ENCODE measurements around the gene PRXL2B.

PRXL2B gene

GRCh38 chr1:2602866-2603520, 16.4 kb downstream of the PRXL2B start:
- no peak for DNase-seq (ENCODE audit: extremely low spot score)
- TF ChIP-seq HDGF (IDR thresholded peaks at IDR 0.05; ENCODE audit: borderline replicate concordance), result no peak
- no peak for TF ChIP-seq FOXM1 (IDR thresholded peaks at IDR 0.05; ENCODE audit: borderline replicate concordance)
- TF ChIP-seq SP1 (IDR thresholded peaks at IDR 0.05), result no peak
- no peak for TF ChIP-seq CTBP1 (IDR thresholded peaks at IDR 0.05; ENCODE audit: borderline replicate concordance)
- TF ChIP-seq SUZ12 (IDR thresholded peaks at IDR 0.05), result no peak
- TF ChIP-seq BHLHE40 (IDR thresholded peaks at IDR 0.05; ENCODE audit: borderline replicate concordance), result no peak
- TF ChIP-seq NFRKB (IDR thresholded peaks at IDR 0.05), result no peak
- TF ChIP-seq ELF4 (IDR thresholded peaks at IDR 0.05), result no peak
- TF ChIP-seq ZNF384 (IDR thresholded peaks at IDR 0.05), result no peak
- TF ChIP-seq FOXK2 (IDR thresholded peaks at IDR 0.05), result no peak
- no peak for TF ChIP-seq PKNOX1 (IDR thresholded peaks at IDR 0.05)
- no peak for TF ChIP-seq L3MBTL2 (conservative IDR thresholded peaks at IDR 0.05)
- no peak for TF ChIP-seq FOXA1 (IDR thresholded peaks at IDR 0.05)
- no peak for TF ChIP-seq TARDBP (IDR thresholded peaks at IDR 0.05)
- no peak for TF ChIP-seq ARNT (IDR thresholded peaks at IDR 0.05)
- no peak for TF ChIP-seq LEF1 (IDR thresholded peaks at IDR 0.05; ENCODE audit: borderline replicate concordance)
- CTCF ChIA-PET, result no interaction called here
- POLR2A ChIA-PET, result no interaction called here

- TF ChIP-seq SP1 (IDR thresholded peaks at IDR 0.05), result no peak
- no peak for TF ChIP-seq TARDBP (IDR thresholded peaks at IDR 0.05)
- no peak for TF ChIP-seq BHLHE40 (IDR thresholded peaks at IDR 0.05; ENCODE audit: borderline replicate concordance)
- TF ChIP-seq NFRKB (IDR thresholded peaks at IDR 0.05), result no peak
- no peak for TF ChIP-seq ELF4 (IDR thresholded peaks at IDR 0.05)
- no peak for TF ChIP-seq CTBP1 (IDR thresholded peaks at IDR 0.05; ENCODE audit: borderline replicate concordance)
- TF ChIP-seq LEF1 (IDR thresholded peaks at IDR 0.05; ENCODE audit: borderline replicate concordance), result no peak
- TF ChIP-seq HDGF (IDR thresholded peaks at IDR 0.05; ENCODE audit: borderline replicate concordance), result no peak
- no peak for TF ChIP-seq SUZ12 (IDR thresholded peaks at IDR 0.05)
- TF ChIP-seq PKNOX1 (IDR thresholded peaks at IDR 0.05), result no peak
- no peak for TF ChIP-seq ARNT (IDR thresholded peaks at IDR 0.05)
- no peak for TF ChIP-seq FOXK2 (IDR thresholded peaks at IDR 0.05)
- no peak for TF ChIP-seq ZNF384 (IDR thresholded peaks at IDR 0.05)
- no peak for TF ChIP-seq FOXA1 (IDR thresholded peaks at IDR 0.05)
- no peak for TF ChIP-seq L3MBTL2 (conservative IDR thresholded peaks at IDR 0.05)
- TF ChIP-seq FOXM1 (IDR thresholded peaks at IDR 0.05; ENCODE audit: borderline replicate concordance), result no peak
- ChIA-PET POLR2A (no interaction called here), CTCF (no interaction called here)
Observed at GRCh38 chr1:2603521-2604155, 17.1 kb downstream of the PRXL2B start.

GRCh38 chr1:2604156-2604843, 17.7 kb downstream of the PRXL2B start:
- ChIA-PET POLR2A (no interaction called here), CTCF (no interaction called here)
- DNase-seq (ENCODE audit: extremely low spot score), result no peak
- no peak for TF ChIP-seq FOXA1 (IDR thresholded peaks at IDR 0.05)
- no peak for TF ChIP-seq CTBP1 (IDR thresholded peaks at IDR 0.05; ENCODE audit: borderline replicate concordance)
- TF ChIP-seq L3MBTL2 (conservative IDR thresholded peaks at IDR 0.05), result no peak
- TF ChIP-seq TARDBP (IDR thresholded peaks at IDR 0.05), result no peak
- no peak for TF ChIP-seq LEF1 (IDR thresholded peaks at IDR 0.05; ENCODE audit: borderline replicate concordance)

More at GRCh38 chr1:2603521-2604155, 17.1 kb downstream of the PRXL2B start:
- no peak for DNase-seq (ENCODE audit: extremely low spot score)

- TF ChIP-seq SP1 (IDR thresholded peaks at IDR 0.05) (no peak), ARNT (IDR thresholded peaks at IDR 0.05) (no peak), SUZ12 (IDR thresholded peaks at IDR 0.05) (no peak), NFRKB (IDR thresholded peaks at IDR 0.05) (no peak), HDGF (IDR thresholded peaks at IDR 0.05; ENCODE audit: borderline replicate concordance) (no peak), ZNF384 (IDR thresholded peaks at IDR 0.05) (no peak), LEF1 (IDR thresholded peaks at IDR 0.05; ENCODE audit: borderline replicate concordance) (no peak), ELF4 (IDR thresholded peaks at IDR 0.05) (no peak)
Observed at GRCh38 chr1:2604844-2605508, 18.4 kb downstream of the PRXL2B start.

GRCh38 chr1:2605509-2606395, 19.2 kb downstream of the PRXL2B start:
- POLR2A ChIA-PET, result no interaction called here
- no peak for DNase-seq (ENCODE audit: extremely low spot score)
- CTCF ChIA-PET, result no interaction called here
- TF ChIP-seq SUZ12 (IDR thresholded peaks at IDR 0.05), result no peak
- no peak for TF ChIP-seq FOXA1 (IDR thresholded peaks at IDR 0.05)
- TF ChIP-seq HDGF (IDR thresholded peaks at IDR 0.05; ENCODE audit: borderline replicate concordance), result no peak
- no peak for TF ChIP-seq SP1 (IDR thresholded peaks at IDR 0.05)
- TF ChIP-seq BHLHE40 (IDR thresholded peaks at IDR 0.05; ENCODE audit: borderline replicate concordance), result no peak
- TF ChIP-seq ZNF384 (IDR thresholded peaks at IDR 0.05), result no peak
- no peak for TF ChIP-seq L3MBTL2 (conservative IDR thresholded peaks at IDR 0.05)
- no peak for TF ChIP-seq ELF4 (IDR thresholded peaks at IDR 0.05)
- TF ChIP-seq FOXK2 (IDR thresholded peaks at IDR 0.05), result no peak
- TF ChIP-seq TARDBP (IDR thresholded peaks at IDR 0.05), result no peak
- no peak for TF ChIP-seq ARNT (IDR thresholded peaks at IDR 0.05)
- TF ChIP-seq LEF1 (IDR thresholded peaks at IDR 0.05; ENCODE audit: borderline replicate concordance), result no peak
- no peak for TF ChIP-seq PKNOX1 (IDR thresholded peaks at IDR 0.05)

More at GRCh38 chr1:2604844-2605508, 18.4 kb downstream of the PRXL2B start:
- CTCF ChIA-PET, result no interaction called here
- POLR2A ChIA-PET, result no interaction called here
- DNase-seq (ENCODE audit: extremely low spot score), result no peak

All from HEK293T (cell line).